Panc1 (cell line): Measurements from ENCODE around the gene TUBGCP3. TPM values are rescaled to one million over a fixed set of nuclear protein-coding genes. Genes with fewer than 3 reads are reported as not detected.

Experiments
- ATAC-seq: fragments of 200-7000 bp; cut with Tn5 transposase; 2 replicates; pipeline ENCODE4 v1.9.1; 2020; ENCODE audit warnings: mild to moderate bottlenecking, moderate library complexity
- BruUV-seq: library from RNA; stranded (reverse); fragments of 400-500 nt; replicated peaks from 2 replicates; lab custom pipeline; 2021; lab: Mats Ljungman, UMichigan
- CTCF ChIA-PET: fragments of 300-600 bp; sonication (Branson Sonifier 250); formaldehyde crosslinking; loops from one replicate; lab custom pipeline; 2022; ENCODE audit warnings: antibody characterized with exemption; lab: Charles Lee
- POLR2A ChIA-PET: fragments of 300-600 bp; sonication (Branson Sonifier 250); formaldehyde crosslinking; loops from one replicate; lab custom pipeline; 2022; ENCODE audit warnings: antibody characterized with exemption; lab: Charles Lee
- DNase-seq: peaks from one replicate; pipeline ENCODE4 v3.0.0-alpha.2; 2010; ENCODE audit warnings: low read depth, low spot score
- H3K27ac ChIP-seq: 2 replicates; pipeline ENCODE4 v1.5.1; 2011; ENCODE audit warnings: mild to moderate bottlenecking, low read length, inconsistent platforms
- H3K27me3 ChIP-seq: fragments of 200-500 bp; sonication (Bioruptor generic); 2 replicates; pipeline ENCODE4 v1.6.0; 2014; ENCODE audit warnings: low read length, inconsistent platforms; ENCODE audit not compliant: control insufficient read depth, insufficient read depth
- H3K36me3 ChIP-seq: fragments of 200-500 bp; sonication (Bioruptor generic); 2 replicates; pipeline ENCODE4 v1.5.1; 2014; ENCODE audit warnings: inconsistent platforms, mild to moderate bottlenecking, low read length, moderate library complexity; ENCODE audit not compliant: control insufficient read depth, insufficient read depth
- H3K4me1 ChIP-seq: 2 replicates; pipeline ENCODE4 v1.5.1; 2011; ENCODE audit warnings: inconsistent platforms, mild to moderate bottlenecking, low read length, moderate library complexity; ENCODE audit not compliant: control insufficient read depth, insufficient read depth
- H3K4me3 ChIP-seq, 2 experiments: 2 replicates each; pipeline ENCODE4 v1.5.1; 2011 to 2012; ENCODE audit warnings: low read depth in 2 of 2, low read length in 2 of 2, mild to moderate bottlenecking in 2 of 2, inconsistent platforms in 1 of 2, moderate library complexity in 1 of 2
- H3K9me3 ChIP-seq: fragments of 200-500 bp; sonication (Bioruptor generic); 2 replicates; pipeline ENCODE4 v1.5.1; 2014; ENCODE audit warnings: low read depth, mild to moderate bottlenecking, inconsistent platforms, low read length, moderate library complexity; ENCODE audit not compliant: control insufficient read depth, insufficient read depth
- POLR2AphosphoS5 ChIP-seq: IDR thresholded peaks from 2 replicates; pipeline ENCODE4 v1.6.1; 2012; ENCODE audit warnings: mild to moderate bottlenecking, low read depth, low read length, moderate library complexity
- SIN3A ChIP-seq: IDR thresholded peaks from 2 replicates; pipeline ENCODE4 v1.6.1; 2012; ENCODE audit warnings: low read depth, mild to moderate bottlenecking, low read length, moderate library complexity, borderline replicate concordance; ENCODE audit not compliant: insufficient read depth
- TCF7L2 ChIP-seq: IDR thresholded peaks from 2 replicates; pipeline ENCODE4 v1.6.1; 2011; ENCODE audit warnings: mild to moderate bottlenecking, low read depth, low read length, inconsistent platforms
- in situ Hi-C: cut with HindIII; loops from 2 replicates; pipeline ENCODE4 v1.10.0; 2016; ENCODE audit warnings: low sequenced_read_pairs, low pct_unique_long_range_greater_than_20kb
- intact Hi-C: fragments of 100-400 bp; cut with micrococcal nuclease; formaldehyde crosslinking; loops from one replicate; pipeline ENCODE4 v1.10.0; 2022; ENCODE audit not compliant: unreplicated experiment
- total RNA-seq: library from RNA; stranded (reverse); gene quantifications from one replicate; pipeline ENCODE4 v1.2.1, GENCODE V29; 2021; ENCODE audit not compliant: unreplicated experiment
- TF ChIP-seq, protein P1 (sequence below), 2 experiments: IDR thresholded peaks; 2 replicates each; pipeline ENCODE4 v1.6.1; 2011 to 2012; ENCODE audit warnings: low read depth in 2 of 2, control low read depth in 1 of 2, low read length in 1 of 2, mild to moderate bottlenecking in 1 of 2, moderate library complexity in 1 of 2; ENCODE audit not compliant: insufficient read depth in 1 of 2
- TF ChIP-seq, protein P2 (sequence below): fragments of 450-650 bp; IDR thresholded peaks from 2 replicates; pipeline ENCODE4 v1.5.1; 2017; ENCODE audit warnings: mild to moderate bottlenecking

The TUBGCP3 gene
- total RNA-seq, 1 experiment from 2014 or later = 28.4 TPM

DNA sequence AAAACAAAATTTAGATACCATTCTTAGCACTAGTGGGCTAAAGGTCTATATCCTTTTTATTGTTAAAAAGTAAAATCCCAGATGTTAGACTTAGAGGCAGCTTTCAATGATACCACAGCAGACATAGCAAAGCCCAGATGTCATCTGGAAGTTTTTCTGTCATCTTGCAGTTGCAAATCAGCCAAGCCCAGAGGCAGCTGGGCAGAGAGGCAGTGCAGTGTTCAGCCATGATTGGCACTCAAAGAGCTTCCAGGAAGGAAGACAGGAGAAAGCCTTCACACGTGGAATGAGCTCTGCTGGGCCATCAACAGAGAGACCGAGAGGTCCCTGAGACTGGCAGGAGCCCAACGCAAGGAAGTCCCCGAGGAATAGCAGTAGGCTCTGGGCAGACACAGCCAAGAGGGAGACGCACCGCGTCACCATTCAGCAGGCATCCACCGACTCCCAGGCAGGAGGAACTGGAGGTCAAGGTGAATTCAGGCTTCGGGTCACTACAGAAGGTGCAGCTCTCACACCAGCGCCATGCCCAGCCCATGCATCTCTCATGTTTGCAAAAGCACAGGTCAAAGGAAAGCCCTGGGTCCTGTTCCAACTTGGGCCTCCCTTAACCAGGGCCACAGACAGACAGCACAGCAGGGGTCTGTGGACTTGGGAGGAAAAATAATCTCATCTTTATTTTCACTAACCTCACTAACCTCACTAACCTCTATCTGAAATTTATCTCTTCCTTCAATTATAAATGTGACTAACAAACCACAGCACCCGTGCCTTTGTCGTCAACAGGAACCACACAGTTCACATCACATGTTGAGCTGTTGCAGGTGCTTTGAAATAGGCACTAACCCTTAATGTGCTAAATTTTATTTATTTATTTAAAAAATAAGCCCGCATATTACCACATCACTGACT is 54.9 kb downstream of the TUBGCP3 start:
- no peaks in the 10 kb centered on the region; the same call in 1 of the 2 replicates for H3K36me3 ChIP-seq
- no peak overlapping the region for H3K27ac ChIP-seq
- BruUV-seq = no TSS peak
- intact Hi-C loops = no loop called here
- H3K4me1 ChIP-seq = no peaks in the 10 kb centered on the region
- POLR2A ChIA-PET = no interaction called here
- ATAC-seq (no peak), DNase-seq (no peak)
- no peaks in the 10 kb centered on the region for H3K27me3 ChIP-seq
- in situ Hi-C loops = no loop called here
- CTCF ChIA-PET = no interaction called here
- H3K4me3 ChIP-seq = no peak overlapping the region
- H3K9me3 ChIP-seq = no peaks in the 10 kb centered on the region
- TF ChIP-seq, protein P1, sequence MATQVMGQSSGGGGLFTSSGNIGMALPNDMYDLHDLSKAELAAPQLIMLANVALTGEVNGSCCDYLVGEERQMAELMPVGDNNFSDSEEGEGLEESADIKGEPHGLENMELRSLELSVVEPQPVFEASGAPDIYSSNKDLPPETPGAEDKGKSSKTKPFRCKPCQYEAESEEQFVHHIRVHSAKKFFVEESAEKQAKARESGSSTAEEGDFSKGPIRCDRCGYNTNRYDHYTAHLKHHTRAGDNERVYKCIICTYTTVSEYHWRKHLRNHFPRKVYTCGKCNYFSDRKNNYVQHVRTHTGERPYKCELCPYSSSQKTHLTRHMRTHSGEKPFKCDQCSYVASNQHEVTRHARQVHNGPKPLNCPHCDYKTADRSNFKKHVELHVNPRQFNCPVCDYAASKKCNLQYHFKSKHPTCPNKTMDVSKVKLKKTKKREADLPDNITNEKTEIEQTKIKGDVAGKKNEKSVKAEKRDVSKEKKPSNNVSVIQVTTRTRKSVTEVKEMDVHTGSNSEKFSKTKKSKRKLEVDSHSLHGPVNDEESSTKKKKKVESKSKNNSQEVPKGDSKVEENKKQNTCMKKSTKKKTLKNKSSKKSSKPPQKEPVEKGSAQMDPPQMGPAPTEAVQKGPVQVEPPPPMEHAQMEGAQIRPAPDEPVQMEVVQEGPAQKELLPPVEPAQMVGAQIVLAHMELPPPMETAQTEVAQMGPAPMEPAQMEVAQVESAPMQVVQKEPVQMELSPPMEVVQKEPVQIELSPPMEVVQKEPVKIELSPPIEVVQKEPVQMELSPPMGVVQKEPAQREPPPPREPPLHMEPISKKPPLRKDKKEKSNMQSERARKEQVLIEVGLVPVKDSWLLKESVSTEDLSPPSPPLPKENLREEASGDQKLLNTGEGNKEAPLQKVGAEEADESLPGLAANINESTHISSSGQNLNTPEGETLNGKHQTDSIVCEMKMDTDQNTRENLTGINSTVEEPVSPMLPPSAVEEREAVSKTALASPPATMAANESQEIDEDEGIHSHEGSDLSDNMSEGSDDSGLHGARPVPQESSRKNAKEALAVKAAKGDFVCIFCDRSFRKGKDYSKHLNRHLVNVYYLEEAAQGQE (IDR thresholded peaks at IDR 0.05; ENCODE audit: insufficient read depth in 1 of 2, low read depth in 2 of 2, low read length in 1 of 2) = no peak
- TF ChIP-seq TCF7L2 (no peak), SIN3A (no peak), POLR2AphosphoS5 (no peak)
- TF ChIP-seq, protein P2, sequence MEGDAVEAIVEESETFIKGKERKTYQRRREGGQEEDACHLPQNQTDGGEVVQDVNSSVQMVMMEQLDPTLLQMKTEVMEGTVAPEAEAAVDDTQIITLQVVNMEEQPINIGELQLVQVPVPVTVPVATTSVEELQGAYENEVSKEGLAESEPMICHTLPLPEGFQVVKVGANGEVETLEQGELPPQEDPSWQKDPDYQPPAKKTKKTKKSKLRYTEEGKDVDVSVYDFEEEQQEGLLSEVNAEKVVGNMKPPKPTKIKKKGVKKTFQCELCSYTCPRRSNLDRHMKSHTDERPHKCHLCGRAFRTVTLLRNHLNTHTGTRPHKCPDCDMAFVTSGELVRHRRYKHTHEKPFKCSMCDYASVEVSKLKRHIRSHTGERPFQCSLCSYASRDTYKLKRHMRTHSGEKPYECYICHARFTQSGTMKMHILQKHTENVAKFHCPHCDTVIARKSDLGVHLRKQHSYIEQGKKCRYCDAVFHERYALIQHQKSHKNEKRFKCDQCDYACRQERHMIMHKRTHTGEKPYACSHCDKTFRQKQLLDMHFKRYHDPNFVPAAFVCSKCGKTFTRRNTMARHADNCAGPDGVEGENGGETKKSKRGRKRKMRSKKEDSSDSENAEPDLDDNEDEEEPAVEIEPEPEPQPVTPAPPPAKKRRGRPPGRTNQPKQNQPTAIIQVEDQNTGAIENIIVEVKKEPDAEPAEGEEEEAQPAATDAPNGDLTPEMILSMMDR = no peak

DNA sequence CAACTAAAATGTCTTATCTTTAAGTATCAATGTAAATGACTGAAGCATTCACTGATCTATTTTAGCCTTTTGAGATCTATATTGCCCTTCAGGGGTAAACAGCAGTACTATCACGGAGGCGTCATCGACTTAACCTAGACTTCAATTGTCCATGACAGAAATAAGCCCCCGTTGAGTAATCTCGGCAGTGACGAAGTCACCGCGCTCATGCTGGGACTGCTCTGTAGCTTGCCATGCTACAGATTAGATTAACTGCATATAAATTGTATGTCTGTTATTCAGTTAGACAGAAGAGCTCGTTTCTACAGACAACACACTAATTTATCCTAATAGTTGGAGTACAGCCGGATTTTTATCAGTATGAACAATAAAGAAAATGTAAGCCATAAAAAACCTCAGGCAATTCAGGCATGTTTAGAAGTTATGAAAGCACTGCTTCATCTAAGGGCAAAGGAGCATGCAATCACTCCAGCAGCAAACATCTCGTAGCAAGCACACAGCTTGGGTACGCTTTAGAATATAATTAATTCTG is 56.6 kb downstream of the TUBGCP3 start:
- H3K36me3 ChIP-seq = no peaks in the 10 kb centered on the region; the same call in 1 of the 2 replicates
- ATAC-seq = no peak
- no peak for DNase-seq
- TF ChIP-seq, protein P2 = no peak
- TF ChIP-seq, protein P1 (IDR thresholded peaks at IDR 0.05; ENCODE audit: insufficient read depth in 1 of 2, low read depth in 2 of 2, low read length in 1 of 2) = no peak
- TF ChIP-seq POLR2AphosphoS5 = no peak
- no peak for TF ChIP-seq SIN3A
- TF ChIP-seq TCF7L2 = no peak
- CTCF ChIA-PET = no interaction called here
- no peaks in the 10 kb centered on the region for H3K4me1 ChIP-seq
- intact Hi-C loops (no loop called here), in situ Hi-C loops (no loop called here)
- H3K27ac ChIP-seq = no peak overlapping the region
- POLR2A ChIA-PET = no interaction called here
- BruUV-seq = no TSS peak
- H3K27me3 ChIP-seq = no peaks in the 10 kb centered on the region
- H3K9me3 ChIP-seq = no peaks in the 10 kb centered on the region
- no peak overlapping the region for H3K4me3 ChIP-seq
